LNCAP (cell line): ENCODE data around the gene PLEKHH1.

ENCODE experiments used
- TF ChIP-seq, protein P1 (sequence below): fragments of 450-650 bp; IDR thresholded peaks from 2 replicates; pipeline ENCODE4 v1.5.1; 2017; ENCODE audit warnings: mild to moderate bottlenecking

PLEKHH1 gene

DNA sequence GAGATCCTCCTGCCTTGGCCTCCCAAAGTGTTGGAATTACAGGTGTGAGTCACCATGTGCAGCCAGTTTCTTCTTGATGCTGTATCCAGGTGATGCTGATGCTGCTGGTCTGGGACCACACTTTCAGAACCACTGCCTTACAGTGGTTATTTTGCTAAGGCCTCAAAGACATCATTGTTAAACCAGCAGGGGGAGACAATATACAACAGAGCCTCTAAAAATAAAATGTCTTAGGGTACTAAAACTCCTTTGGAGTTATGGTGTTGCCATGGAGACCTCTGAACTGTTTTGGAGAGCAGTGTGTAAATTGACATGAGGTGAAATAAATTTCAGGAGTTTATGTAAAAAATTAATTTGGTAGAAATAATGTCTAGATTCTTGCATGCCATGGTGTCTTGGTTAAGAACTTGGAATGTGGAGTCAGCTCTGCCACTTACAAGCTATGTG lies 85.5 kb downstream of the PLEKHH1 start:
- TF ChIP-seq, protein P1, sequence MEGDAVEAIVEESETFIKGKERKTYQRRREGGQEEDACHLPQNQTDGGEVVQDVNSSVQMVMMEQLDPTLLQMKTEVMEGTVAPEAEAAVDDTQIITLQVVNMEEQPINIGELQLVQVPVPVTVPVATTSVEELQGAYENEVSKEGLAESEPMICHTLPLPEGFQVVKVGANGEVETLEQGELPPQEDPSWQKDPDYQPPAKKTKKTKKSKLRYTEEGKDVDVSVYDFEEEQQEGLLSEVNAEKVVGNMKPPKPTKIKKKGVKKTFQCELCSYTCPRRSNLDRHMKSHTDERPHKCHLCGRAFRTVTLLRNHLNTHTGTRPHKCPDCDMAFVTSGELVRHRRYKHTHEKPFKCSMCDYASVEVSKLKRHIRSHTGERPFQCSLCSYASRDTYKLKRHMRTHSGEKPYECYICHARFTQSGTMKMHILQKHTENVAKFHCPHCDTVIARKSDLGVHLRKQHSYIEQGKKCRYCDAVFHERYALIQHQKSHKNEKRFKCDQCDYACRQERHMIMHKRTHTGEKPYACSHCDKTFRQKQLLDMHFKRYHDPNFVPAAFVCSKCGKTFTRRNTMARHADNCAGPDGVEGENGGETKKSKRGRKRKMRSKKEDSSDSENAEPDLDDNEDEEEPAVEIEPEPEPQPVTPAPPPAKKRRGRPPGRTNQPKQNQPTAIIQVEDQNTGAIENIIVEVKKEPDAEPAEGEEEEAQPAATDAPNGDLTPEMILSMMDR: peak; percentile 73

DNA sequence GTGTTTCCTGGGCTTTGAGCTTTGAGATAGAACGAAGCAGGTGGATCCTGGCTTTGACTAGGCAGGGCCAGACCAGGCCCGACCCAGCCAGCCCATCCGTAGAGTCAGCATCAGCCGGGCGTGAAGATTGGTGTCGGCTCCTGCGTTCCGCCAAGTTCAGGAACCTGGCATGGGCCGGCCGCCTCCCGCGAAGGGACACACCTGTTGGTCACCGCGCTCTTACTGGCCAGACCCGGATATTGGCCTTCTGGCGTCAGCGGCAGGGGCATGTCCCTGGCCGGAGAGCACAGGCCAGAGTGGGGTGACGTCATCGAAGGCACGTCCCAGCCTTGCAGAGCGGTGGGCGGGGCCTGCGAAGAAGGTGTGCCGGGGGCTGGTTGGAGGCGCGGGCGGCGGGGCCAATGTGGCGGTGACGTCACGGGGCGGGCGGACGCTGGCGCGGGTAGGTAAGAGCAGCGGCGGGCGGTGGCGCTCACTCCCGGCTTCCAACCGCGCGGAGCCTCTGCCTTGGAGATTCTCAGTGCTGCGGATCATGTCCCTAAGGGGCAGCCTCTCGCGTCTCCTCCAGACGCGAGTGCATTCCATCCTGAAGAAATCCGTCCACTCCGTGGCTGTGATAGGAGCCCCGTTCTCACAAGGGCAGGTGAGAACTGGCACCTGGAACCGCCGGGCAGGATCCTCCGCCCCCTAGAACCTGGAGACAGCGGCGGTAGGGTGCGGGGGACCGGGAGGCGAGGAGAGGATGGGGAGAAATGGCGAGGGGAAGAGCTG lies 86.5 kb downstream of the PLEKHH1 start, which contains the start of gene ARG2:
Gene ARG2 (plus strand): TSS at position 475 of the 771 bp plus-strand sequence. CDS start 58 bp downstream, at position 533.
- TF ChIP-seq, protein P1: peak; percentile 22; the same call in 1 of the 2 replicates

DNA sequence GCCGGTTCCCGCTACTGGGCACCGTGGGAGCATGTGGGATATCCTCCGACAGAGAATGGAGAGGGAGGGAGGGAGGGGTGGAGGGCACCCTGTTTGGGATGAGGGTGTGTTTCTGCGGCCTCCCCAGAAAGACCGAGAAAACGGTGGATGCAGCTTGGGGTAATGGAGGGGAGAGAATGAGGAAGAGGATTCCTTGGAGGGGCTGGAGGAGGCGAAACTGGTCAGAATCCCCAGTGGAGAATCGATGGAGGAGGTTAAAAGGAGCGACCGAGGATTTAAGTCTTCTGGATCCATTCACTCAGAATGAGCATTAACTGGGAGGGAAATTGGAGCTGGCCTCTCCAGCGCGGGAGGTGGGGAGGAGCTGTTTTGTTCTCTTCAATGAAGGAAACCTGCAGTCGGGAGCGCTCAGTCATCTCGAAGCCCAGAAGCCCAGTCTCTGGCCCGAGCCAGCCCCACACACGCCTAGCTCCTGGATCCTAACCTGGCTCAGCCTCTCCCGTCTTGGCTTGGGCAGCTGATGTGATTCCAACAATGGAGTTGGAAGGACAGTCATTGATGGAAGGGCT lies 87.2 kb downstream of the PLEKHH1 start:
- TF ChIP-seq, protein P1: no peak

DNA sequence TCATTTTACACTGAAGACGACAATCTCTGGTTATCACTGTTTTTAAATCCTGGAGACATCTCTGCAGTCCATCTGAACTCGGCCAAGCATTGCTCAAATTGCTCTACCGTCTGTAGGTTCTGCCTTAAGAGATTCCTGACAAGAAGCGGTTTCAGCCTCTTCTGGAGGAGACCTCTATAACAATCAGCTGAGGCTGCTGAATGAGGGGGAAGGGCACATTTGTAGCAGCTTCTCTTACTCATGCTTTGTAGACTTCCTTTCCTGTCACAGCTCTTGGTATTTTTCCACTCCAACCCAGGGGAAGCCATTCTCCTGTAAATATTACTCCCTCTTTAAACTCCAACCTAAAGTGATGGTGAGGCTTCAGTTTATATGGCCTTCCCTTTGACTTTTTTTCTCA lies 89.6 kb downstream of the PLEKHH1 start:
- TF ChIP-seq, protein P1: no peak

DNA sequence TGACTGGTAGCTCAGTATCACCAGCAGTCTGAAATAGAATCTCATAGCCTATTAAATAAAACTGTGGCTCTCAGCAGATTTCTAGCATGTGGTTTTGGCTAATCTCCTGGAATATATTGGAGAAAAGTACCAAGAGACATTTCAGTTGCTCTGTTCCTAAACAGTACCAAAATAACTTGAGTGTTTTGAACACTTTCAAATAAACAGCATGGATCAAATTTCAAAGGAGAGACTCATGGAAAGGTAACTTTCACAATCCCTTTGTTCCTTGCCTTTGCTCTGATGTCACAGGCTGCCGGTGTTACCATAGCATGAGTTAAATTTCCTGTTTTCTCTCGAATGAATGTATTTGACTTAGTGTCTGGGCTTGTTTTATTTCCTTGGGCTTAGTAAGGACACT lies 90.0 kb downstream of the PLEKHH1 start:
- TF ChIP-seq, protein P1: no peak

DNA sequence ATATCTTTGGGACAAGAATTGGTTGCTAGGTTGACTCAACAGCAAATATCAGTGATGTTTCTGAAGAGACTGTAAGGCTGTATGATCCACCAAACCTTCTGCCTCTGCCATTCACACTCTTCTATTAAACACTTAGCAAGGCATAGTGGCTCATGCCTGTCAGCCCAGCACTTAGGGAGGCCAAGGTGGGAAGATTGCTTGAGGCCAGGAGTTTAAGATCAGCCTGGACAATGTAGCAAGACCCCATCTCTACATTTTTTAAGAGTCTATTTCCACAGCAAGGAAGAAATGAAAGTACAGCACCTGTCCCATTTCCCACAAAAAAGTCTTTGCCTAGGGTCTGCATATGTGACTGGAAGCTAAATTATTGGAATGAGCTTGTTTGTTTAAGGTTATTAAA lies 94.4 kb downstream of the PLEKHH1 start:
- TF ChIP-seq, protein P1: no peak

DNA sequence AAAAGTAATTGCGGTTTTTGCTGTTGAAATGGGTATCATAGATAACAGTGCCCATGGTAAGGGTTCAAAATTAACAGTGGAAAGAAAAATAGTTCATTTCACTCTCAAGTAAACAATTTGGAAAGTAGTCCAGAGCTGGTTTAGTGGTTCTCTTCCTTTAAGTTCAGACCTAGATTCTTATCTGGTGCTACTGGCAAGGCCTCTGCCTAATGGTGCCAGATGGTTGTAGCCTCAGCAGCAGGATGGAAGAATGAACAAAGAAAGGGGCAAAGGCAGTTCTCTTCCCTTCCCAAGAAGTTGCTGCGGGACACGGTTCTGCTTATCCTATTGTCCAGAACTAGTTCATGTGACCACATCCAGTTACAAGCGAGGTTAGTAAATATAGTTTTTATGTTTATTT lies 97.1 kb downstream of the PLEKHH1 start:
- TF ChIP-seq, protein P1: no peak
